Adrenal gland (tissue), 5 donors: ENCODE data around the gene LKAAEAR1.

Experiments
- POLR2A ChIP-seq, 2 donors: fragments of 450-650 bp; IDR thresholded peaks; one replicate each; pipeline ENCODE4 v1.6.1; 2017; ENCODE audit warnings: antibody characterized with exemption in 2 of 2, mild to moderate bottlenecking in 2 of 2, moderate library complexity in 1 of 2
- TF ChIP-seq, protein P1 (sequence below), 6 experiments: fragments of 450-650 bp in 4 of 6; fragments of 200-600 bp in 2 of 6; sonication (generic) in 1 of 6; IDR thresholded peaks; 1 replicate in 5 of 6; 2 replicates in 1 of 6; pipeline versions ENCODE4 v1.5.1 to v1.8.0; 2016 to 2021; ENCODE audit warnings: antibody characterized with exemption in 6 of 6, mild to moderate bottlenecking in 2 of 6, moderate library complexity in 1 of 6
- donor health status: DM: no; HTN: no; CAD: no.

GRCh38 chr20:64062276-64062595 lies 22.0 kb downstream of the LKAAEAR1 start:
- TF ChIP-seq POLR2A (IDR thresholded peaks at IDR 0.05), result no peak
- TF ChIP-seq, protein P1, sequence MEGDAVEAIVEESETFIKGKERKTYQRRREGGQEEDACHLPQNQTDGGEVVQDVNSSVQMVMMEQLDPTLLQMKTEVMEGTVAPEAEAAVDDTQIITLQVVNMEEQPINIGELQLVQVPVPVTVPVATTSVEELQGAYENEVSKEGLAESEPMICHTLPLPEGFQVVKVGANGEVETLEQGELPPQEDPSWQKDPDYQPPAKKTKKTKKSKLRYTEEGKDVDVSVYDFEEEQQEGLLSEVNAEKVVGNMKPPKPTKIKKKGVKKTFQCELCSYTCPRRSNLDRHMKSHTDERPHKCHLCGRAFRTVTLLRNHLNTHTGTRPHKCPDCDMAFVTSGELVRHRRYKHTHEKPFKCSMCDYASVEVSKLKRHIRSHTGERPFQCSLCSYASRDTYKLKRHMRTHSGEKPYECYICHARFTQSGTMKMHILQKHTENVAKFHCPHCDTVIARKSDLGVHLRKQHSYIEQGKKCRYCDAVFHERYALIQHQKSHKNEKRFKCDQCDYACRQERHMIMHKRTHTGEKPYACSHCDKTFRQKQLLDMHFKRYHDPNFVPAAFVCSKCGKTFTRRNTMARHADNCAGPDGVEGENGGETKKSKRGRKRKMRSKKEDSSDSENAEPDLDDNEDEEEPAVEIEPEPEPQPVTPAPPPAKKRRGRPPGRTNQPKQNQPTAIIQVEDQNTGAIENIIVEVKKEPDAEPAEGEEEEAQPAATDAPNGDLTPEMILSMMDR (IDR thresholded peaks at IDR 0.05), result no peak
